Left renal pelvis (tissue), 4 donors: Measurements from ENCODE around the gene CADM2. TPM values are rescaled to one million over a fixed set of nuclear protein-coding genes. Genes with fewer than 3 reads are reported as not detected.

Experiments
- DNase-seq, 4 donors: peaks; one replicate each; pipeline ENCODE4 v3.0.0-alpha.2; 2013; ENCODE audit warnings: low read depth in 4 of 4, low spot score in 3 of 4
- polyA plus RNA-seq, 4 donors: library from polyadenylated mRNA; unstranded; fragments of 120-200 nt; gene quantifications; one replicate each; pipeline ENCODE4 v1.2.1, GENCODE V29; 2013; ENCODE audit not compliant: insufficient read length in 4 of 4

The CADM2 gene
- polyA plus RNA-seq, 4 donors = 0.27 to 6.4 (median 0.70) TPM

DNA sequence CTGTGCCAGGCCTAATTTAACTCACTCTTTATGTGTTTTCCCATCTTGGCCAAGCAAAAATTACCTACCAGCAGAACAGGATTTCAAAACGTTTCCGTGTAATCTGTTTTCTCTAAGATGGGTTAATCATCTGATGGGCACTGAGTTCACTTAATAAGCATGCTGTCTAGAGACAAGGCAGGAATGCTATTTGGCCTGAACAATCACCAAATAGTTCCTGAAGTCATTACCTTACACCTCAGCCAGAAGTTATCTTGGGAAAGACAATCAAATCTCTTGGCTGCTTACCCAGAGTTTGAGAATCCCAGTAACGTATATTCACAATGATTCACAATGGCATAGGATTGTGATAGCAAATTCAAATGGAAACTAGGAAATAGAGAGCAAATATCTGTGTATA is 779.1 kb downstream of the CADM2 start:
- DNase-seq = no peak

DNA sequence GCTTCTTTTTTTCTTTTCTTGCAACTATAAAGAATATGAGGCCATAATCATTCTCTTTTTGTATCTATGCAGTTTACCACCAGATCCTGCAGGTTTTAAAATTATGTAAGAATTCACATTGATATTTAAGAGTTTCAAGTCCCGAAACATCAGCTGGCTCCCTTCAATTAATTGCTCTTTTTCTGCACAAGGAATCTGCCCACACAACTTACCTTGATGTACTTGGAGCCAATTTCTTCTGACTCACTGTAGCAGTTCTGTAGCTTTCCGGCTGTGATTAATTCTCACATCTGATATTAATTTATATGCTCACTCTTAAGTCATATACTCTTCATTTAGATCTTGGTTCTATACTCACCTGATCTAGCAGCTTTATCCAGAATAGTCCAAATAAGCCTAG is 781.8 kb downstream of the CADM2 start:
- DNase-seq = no peak

DNA sequence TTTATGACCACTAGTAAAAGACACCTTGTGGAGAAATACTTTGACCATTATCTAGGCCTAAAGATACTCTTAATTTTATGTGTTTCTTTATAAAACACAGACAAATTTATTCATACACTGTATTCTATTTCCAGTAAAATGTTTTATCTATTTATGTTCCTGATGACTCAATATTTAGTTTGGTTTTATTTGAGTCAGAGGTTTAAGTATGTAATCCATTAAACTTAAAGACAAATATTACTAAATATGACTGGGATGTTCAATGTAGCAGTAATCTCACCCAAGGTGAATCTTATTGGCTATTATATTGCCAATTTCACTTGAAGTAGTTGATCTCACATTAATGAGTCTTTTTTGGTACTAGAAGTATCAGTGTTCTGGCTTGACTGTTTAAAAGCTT is 799.7 kb downstream of the CADM2 start:
- DNase-seq = no peak

DNA sequence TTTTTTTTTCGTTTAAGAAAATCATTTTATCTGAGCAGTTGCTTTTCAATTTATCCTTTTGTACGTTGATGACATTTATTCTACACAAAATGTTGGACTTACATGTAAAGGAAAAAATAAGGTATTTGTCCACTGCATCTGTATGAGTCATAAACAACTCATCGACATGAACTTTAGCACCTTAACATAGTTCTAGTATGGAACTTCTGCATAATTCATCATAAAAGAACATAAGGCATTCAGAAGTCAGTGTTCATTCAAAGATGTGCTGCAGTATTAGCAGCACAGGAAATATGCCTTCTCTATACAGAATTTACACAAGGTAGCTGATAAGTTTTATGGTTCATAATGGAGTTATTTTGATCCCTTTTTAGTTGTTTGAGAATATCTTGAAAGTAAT is 801.6 kb downstream of the CADM2 start:
- no peak for DNase-seq

DNA sequence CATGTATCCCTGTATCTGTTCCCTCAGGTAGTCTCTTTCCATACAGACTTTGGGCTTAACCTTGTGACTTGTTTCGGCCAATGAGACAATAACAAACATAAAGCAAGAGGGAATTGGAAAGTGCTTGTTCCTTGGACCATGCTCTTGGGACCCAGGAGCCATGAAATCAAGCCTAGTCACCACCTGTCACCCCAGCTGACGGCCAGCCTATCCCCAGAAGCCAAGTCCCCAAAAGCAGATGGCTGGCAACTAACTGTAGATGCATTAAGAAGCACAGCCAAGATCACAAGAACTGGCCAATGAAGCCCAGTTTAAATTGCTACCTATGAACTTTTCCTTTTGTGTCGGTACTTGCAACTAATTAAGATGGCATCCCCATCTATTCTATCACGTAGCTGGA is 822.0 kb downstream of the CADM2 start:
- DNase-seq = no peak

DNA sequence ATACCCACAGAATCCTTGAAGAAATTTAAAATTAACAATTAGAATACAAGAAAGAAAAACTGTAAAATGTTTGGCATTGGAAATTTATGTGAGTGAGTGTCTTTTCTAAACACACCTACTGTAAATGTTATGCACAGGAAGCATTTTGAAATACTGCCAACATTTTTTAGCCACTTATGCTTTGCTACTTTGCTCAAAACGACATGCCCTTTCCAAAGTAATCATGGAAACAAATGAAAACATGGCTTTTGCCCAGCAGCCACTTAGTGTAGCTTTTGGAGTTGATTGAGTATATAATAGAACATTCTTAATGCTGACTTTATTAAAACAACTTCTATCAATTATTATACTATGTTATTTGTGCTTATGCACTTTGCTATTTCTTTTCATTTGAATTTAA is 823.0 kb downstream of the CADM2 start:
- no peak for DNase-seq

DNA sequence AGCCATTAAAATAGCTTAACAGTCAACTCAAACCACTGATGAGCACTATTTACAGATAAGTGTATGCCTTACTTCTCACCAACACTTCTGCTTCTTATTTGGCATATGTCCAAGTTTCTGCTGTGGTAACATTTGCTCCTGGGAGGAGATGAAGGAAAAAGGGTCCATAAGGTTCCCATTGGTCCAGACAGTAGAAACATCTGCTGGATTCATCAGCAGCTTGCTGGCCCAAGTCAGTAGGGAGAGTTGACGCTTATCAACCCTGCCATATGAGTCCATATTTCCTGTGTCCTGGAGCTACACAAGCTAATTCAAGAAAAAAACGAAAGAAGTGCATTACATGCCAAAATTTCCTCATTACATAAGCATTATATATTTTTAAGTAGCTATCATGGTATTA is 824.5 kb downstream of the CADM2 start:
- DNase-seq = no peak

DNA sequence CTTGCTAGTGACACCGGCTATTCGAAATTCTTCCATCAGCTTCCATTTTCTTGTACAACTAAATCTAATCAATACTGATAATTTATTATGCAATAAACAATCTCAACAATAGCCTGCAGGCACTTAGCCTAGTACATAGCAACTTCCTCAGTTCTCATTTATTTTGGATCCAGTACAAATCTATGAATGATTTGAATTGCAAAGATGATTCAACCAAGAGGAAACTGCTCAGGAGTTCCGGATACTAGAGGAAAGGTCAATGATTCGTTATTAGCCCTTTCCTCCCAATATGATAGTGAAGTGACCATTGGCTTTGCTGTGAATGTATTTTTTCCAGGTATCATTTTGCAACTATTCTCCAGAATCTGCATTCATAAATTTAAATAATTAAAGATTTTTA is 827.0 kb downstream of the CADM2 start:
- no peak for DNase-seq

DNA sequence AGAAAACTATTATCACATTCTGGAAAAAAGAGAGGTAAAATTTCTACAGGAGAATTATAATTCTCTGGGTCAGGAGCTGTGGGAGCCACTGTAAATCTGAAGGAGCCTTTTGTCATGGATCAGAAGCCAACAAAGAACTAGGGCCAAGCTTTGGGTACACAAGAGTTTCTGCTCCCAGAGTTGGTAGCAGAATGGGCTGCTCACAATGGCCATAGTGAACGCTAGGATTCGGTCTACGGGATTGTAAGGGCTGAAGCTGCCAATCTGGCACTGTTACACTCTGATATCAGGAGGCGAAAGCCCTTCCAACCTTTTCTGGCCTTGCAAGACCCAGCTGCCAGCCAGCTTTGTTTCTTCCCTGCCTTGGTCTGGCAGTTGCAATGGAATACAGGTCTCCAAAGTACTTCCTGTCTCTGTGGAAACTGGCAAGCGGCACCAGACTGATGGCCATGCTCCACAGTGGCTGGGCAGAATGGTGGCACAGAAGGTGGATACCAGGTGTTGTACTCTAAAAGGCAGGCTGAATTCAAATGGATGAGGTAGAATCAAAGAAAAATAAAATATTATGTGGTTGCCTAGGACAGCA is 831.7 kb downstream of the CADM2 start:
- no peak for DNase-seq

DNA sequence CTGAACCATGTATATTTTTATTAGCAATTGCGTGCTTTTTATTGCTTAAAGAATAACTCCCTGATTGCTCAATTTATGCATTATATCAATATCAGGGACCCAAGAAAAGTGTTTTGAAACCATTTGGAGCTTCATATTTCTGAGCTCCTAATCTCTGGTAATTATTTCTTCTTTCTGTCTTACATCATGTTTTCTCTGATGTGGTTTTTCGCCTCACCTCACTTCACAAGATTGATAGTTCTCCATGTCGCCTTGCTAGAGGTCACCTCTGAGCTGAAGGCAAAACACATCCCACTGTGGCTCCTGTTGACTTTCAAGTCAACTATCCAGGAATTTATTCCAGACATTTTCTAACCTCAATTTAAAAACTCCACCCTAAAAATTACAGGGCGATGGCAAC is 837.4 kb downstream of the CADM2 start:
- no peak for DNase-seq

DNA sequence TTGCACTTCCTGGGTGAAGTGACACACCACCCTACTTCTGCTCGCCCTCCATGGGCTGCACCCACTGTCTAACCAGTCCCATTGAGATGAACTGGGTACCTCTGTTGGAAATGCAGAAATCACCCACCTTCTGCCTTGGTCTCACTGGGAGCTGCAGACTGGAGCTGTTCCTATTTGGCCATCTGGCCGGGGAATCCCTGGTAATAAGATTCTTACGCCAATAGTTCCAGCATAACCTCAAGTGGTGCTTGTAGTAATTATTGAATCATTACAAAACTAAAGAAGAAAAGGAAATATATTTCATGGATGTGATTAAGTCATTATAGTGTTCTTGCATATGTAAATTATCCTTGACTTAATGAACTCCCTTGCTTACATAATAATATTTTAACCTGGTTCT is 841.9 kb downstream of the CADM2 start:
- DNase-seq = no peak

DNA sequence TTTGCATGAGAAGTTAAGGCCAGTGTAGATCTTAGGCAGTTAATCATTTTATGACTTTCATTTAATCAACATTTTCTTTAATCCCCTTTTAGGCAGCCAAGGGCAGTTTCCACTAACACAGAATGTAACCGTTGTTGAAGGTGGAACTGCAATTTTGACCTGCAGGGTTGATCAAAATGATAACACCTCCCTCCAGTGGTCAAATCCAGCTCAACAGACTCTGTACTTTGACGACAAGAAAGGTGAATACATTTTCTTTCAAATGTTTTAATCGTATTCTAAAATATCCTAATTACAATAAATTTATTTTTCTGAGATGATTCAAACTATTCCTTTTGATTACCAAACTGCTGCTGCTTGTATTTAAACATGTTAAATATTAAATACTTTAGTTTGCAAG is 843.2 kb downstream of the CADM2 start:
- peak in 2 of 4 donors; percentile 10 to 12 for DNase-seq

DNA sequence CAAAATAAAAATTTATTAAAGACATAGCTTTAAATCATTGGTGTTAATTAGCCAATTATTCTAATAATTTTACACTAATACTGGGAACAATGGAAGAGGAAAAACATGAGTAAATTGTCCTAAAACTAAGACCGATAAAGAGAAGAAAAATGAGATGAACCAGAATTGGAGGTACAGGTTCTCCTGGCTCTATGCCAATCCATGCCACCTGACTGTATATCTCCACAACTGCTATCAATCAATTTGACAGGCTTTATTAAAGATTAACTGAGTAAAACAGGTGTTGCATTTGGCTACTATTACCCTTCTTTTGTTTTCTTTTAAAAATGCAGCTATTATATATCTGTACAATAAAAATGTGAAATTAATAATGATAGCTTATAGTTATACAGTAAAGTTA is 850.0 kb downstream of the CADM2 start:
- no peak for DNase-seq

DNA sequence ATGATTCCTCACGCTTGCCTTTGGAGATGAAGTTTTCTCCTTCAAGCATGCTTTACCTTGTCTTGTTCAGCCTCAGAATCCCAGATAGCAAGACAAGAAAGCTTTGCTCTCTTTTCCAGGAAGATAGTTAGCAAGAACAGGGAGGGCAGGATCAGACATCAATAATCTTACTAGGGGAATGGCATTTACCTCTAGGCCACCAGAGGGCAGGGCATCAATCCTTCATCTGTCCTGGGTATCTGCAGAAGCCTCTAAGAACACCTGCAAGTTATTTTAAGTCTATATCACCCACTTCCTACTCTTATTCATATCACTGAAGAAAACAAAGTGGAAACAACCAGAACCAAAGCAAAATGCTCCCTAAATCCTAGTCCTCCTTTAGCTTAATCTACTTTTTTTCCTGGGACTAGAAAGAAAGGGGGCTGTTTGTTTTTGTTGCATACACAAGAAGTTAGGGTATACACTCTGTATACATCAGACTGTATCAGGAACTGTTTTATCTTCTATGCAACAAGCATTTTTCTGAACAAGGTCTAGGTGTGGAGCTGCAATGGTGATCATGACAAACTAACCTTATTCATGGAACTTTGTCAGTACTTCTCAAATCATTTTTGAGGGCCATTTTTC is 862.5 kb downstream of the CADM2 start:
- no peak for DNase-seq

DNA sequence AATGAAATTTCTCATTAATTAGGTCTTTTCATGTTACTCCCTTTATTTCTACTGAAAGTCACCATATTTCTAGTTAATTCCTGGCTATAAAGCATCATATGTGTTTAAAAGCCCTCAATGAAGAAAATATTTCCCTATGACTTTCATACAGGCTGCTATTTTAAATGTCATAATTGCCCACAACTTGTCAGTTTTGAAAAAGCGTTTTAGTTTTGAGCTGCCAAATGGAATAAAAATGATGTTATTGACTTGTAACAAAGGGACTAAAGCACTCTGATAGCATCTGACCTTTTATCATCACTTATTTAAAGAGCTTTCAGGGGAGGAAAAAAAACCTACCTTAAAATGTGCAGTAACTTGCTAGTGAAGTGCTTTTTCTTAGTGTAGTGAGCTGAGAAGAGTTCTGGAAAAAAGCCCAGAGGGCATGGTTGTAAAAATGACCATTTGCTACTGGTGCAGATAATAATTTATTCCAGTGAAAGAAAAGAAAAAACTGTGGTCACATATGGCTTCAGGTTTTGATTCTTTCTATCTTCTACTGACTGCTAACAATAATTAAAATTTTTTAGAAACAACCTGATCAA is 877.2 kb downstream of the CADM2 start:
- DNase-seq = no peak

DNA sequence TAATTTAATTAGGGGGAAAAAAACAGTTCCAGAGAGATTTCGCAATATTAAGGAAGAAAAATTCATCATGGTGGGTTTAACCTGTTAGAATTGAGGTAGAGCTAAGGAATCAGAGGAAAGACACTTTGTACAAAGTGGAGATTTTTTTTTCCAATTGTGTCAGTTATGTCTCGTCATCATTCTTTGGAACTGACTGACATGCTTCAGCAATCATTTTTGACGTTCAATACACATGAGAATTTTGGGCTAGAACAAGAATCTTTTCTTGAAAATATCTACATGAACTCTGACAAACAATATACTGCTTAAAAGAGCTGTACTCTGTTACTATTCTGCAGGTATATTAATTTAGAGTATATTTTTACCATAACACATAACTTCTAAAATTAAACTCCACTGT is 878.6 kb downstream of the CADM2 start:
- DNase-seq = no peak

DNA sequence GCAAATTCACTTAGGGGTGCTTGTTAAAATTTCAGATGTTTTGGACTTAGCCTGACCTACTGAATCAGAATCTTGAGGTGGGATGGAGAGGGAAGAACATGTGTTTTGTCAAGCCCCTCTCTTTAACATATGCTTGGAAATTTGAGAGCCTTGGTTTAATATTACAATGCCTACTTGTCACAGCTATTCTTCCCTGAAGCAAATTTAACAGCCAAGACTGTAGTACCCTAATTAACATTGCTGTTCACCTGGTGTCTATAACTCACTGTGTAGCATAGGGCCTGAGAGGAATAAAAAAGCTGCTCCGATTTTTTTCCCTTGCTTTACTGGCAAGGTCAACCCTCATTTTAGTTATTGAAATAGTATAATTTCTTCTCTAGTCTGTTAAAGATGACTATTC is 880.1 kb downstream of the CADM2 start:
- no peak for DNase-seq

DNA sequence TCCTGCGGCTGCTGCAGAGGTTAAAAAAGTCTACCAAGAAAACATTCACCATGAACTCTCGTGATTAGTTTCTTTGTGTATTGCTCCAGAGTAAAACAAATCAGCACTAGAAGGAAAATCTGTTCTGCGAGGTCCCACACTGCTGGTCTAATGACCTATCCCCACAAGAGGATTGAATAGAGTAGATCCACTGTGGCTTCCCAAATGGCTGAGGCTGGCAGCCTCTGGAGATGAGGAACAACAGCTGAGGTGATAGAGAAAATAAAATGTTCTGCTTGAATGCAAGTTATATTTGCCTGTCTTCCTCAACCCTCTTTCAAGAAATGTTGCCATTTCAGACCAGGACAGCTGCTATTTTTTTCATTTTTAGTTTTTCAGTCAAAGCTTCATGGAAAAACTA is 883.3 kb downstream of the CADM2 start:
- DNase-seq = no peak

DNA sequence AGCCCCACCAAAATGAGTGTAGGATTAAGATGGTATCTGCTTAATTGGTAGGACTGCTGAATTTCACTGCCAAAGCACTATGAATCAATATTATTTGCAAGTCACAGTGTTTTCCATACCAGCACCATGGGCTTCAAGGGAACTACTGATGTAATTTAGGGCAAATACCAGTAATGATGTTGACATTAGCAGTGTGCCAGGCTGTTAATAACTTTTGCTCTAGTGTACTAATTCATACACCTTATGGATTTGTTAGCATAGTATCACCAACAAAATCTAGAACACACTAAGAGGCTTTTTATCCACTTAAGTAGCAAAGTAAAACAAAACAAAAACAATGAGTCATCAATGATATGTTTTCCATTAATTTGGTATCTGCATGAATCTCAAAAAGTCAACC is 888.2 kb downstream of the CADM2 start:
- DNase-seq = no peak

DNA sequence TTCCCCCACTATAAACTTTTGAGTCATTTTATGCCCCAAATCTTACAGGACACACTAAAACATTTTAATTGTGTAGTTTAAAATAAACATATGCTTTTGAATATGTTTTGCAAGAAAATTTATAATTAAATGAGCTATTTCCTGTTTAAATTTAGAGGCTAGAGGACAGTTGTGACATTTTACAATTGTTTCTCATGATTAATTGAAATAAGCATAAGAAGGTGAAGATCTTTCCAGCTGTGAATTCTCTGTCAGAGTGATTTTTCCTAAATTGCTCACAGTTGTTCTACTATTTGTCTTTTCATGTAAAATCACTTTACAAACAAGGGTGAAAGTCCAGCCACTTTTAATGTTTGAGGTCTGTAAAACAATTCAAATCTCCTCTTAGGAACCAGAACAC is 892.3 kb downstream of the CADM2 start:
- DNase-seq = peak in 2 of 4 donors; percentile 27 to 31

DNA sequence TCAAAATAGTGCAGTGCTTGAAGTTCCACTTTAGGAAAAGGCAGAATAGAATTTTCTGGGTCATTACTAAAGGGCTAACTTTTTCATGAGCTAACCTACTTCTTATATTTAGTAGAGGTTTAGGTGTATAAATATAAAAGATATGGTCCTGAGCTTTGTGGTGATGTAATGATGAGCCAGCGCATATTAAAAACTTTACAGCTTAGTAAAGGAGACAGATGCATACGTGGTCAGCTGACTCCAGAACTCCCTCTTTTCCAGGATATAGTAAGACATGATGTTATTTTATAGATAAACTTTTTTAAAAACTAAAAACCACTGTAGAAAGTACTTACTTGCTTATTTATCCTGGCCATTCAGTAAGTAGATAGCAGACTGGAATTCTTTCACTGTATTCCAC is 895.0 kb downstream of the CADM2 start:
- DNase-seq = no peak

DNA sequence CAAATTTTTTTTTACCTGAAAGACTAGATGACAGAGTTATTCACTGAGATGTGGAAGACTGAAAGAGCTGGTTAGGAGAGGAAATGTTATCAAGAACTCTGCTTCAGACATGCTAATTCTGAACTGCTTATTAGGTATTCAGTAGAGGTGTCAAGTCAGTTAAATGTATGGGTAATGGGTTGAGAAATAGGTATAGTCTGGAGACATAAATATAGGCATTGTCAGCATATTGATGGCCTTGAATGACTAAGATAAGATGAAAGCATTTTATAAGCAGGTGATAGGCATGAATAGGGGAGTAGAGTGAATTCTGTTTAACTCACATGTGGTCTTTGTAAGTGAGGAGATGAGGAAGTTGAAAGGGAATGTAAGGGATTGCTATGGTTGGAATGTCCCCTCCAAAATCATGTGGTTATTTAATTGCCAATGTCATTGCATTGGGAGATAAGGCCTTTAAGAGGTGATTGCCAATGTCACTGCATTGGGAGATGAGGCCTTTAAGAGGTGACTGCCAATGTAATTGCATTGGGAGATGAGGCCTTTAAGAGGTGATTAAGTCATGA is 904.2 kb downstream of the CADM2 start:
- DNase-seq = no peak
